Gastrocnemius medialis (tissue), 4 donors: ENCODE measurements around the gene WDR7.

Experiments
- CTCF ChIP-seq, 5 experiments: fragments of 450-650 bp in 3 of 5; fragments of 200-600 bp in 2 of 5; sonication (generic) in 2 of 5; IDR thresholded peaks in 4 of 5; conservative IDR thresholded peaks in 1 of 5; 1 replicate in 4 of 5; 2 replicates in 1 of 5; pipeline ENCODE4 v1.5.1; 2016 to 2019; ENCODE audit warnings: antibody characterized with exemption in 5 of 5, mild to moderate bottlenecking in 3 of 5, moderate library complexity in 3 of 5
- POLR2A ChIP-seq, 2 donors: fragments of 450-650 bp; IDR thresholded peaks; one replicate each; pipeline ENCODE4 v1.6.1; 2017; ENCODE audit warnings: antibody characterized with exemption in 2 of 2, mild to moderate bottlenecking in 2 of 2, moderate library complexity in 2 of 2

GRCh38 chr18:56995579-56996188 lies 344.5 kb downstream of the WDR7 start:
- TF ChIP-seq POLR2A (IDR thresholded peaks at IDR 0.05) (no peak), CTCF (IDR thresholded peaks at IDR 0.05 in 4 of 5, conservative IDR thresholded peaks at IDR 0.05 in 1 of 5) (no peak)
